OCI-LY3 (cell line): ENCODE data around the gene ABHD15.
A peak's percentile ranks its signal among the peaks of the same experiment; 100 is the strongest.

Experiments
- H2AFZ ChIP-seq: fragments of 200-600, 300-600 bp; shearing (Covaris generic); 2 replicates; pipeline ENCODE4 v1.6.0; 2014; ENCODE audit warnings: antibody characterized with exemption, low read depth, low read length
- H3K27ac ChIP-seq: fragments of 200-600, 300-600 bp; sonication (generic); 2 replicates; pipeline ENCODE4 v1.5.1; 2014; ENCODE audit warnings: mild to moderate bottlenecking, low read length, moderate library complexity, mixed read lengths
- H3K27me3 ChIP-seq: fragments of 200-600, 300-600 bp; sonication (generic); 2 replicates; pipeline ENCODE4 v1.6.1; 2014; ENCODE audit warnings: low read depth, low read length, mixed read lengths
- H3K36me3 ChIP-seq: fragments of 200-600, 300-600 bp; sonication (generic); replicated peaks from 2 replicates; pipeline ENCODE3; 2014; ENCODE audit warnings: low read depth, low read length, mixed read lengths
- H3K4me1 ChIP-seq: fragments of 300-600, 200-600 bp; sonication (generic); 2 replicates; pipeline ENCODE4 v1.6.1; 2014; ENCODE audit warnings: low read length, mixed read lengths
- H3K4me2 ChIP-seq: fragments of 200-600, 300-600 bp; sonication (generic); 2 replicates; pipeline ENCODE4 v1.6.1; 2014; ENCODE audit warnings: low read length, mixed read lengths
- H3K4me3 ChIP-seq: fragments of 300-600, 200-600 bp; sonication (generic); 2 replicates; pipeline ENCODE4 v1.5.1; 2014; ENCODE audit warnings: antibody characterized with exemption, mild to moderate bottlenecking, low read length, moderate library complexity
- H3K79me2 ChIP-seq: fragments of 300-600, 200-600 bp; shearing (Covaris generic); 2 replicates; pipeline ENCODE4 v1.6.1; 2014; ENCODE audit warnings: mild to moderate bottlenecking, low read length, mixed read lengths
- H3K9ac ChIP-seq: fragments of 300-600, 200-600 bp; shearing (Covaris generic); 2 replicates; pipeline ENCODE4 v1.6.0; 2014; ENCODE audit warnings: mild to moderate bottlenecking, low read length, moderate library complexity
- H3K9me3 ChIP-seq: fragments of 200-600, 300-600 bp; shearing (Covaris generic); 2 replicates; pipeline ENCODE4 v1.6.1; 2014; ENCODE audit warnings: low read length, mixed read lengths; ENCODE audit not compliant: insufficient read depth
- H4K20me1 ChIP-seq: fragments of 200-600, 300-600 bp; sonication (generic); 2 replicates; pipeline ENCODE4 v1.6.1; 2016; ENCODE audit warnings: low read length, mixed read lengths; ENCODE audit not compliant: insufficient read depth
- EZH2phosphoT487 ChIP-seq: fragments of 200-600 bp; shearing (Covaris generic); IDR thresholded peaks from 2 replicates; pipeline ENCODE4 v1.6.1; 2018; ENCODE audit warnings: antibody characterized with exemption, mixed run types, low read depth
- TF ChIP-seq, protein P1 (sequence below): fragments of 200-600, 300-600 bp; sonication (generic); IDR thresholded peaks from 2 replicates; pipeline ENCODE4 v1.5.1; 2014; ENCODE audit warnings: antibody characterized with exemption, low read length, low read depth

Gene ABHD15

DNA sequence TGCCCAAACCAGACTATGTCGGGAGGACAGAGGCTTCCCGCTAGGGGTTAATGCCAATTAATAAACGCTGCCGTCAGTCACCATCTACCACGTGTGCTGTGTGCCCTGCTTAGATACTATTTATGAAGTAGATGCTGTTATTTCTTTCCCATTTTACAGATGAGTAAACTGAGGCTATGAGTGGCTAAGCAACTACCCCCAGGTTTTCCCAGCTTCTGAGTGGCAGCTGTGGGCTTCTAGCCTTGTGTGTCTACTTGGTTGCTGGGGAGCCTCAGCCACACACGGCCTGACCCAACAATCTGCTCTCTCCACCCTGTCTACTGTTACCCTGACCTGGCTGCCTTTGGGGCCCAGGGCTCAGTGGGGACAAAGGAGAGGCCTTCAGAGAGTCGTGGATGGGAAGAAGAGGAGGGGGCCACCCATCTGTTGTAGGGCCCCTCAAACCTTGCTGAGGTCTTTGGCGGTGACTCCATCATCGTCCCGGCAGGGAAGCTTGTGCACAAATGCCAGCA lies 15.5 kb upstream of the ABHD15 start:
- Histone ChIP-seq H3K27me3 (no peaks in the 10 kb centered on the region), H3K4me2 (no peak overlapping the region), H2AFZ (no peak overlapping the region), H3K4me1 (peaks cover 20% of the 10 kb centered on the region), H3K79me2 (peaks cover 44% of the 10 kb centered on the region), H3K9me3 (no peaks in the 10 kb centered on the region), H3K27ac (no peak overlapping the region), H4K20me1 (peaks cover 8% of the 10 kb centered on the region), H3K4me3 (no peak overlapping the region), H3K36me3 (peaks cover 40% of the 10 kb centered on the region), H3K9ac (no peak overlapping the region)
- TF ChIP-seq, protein P1, sequence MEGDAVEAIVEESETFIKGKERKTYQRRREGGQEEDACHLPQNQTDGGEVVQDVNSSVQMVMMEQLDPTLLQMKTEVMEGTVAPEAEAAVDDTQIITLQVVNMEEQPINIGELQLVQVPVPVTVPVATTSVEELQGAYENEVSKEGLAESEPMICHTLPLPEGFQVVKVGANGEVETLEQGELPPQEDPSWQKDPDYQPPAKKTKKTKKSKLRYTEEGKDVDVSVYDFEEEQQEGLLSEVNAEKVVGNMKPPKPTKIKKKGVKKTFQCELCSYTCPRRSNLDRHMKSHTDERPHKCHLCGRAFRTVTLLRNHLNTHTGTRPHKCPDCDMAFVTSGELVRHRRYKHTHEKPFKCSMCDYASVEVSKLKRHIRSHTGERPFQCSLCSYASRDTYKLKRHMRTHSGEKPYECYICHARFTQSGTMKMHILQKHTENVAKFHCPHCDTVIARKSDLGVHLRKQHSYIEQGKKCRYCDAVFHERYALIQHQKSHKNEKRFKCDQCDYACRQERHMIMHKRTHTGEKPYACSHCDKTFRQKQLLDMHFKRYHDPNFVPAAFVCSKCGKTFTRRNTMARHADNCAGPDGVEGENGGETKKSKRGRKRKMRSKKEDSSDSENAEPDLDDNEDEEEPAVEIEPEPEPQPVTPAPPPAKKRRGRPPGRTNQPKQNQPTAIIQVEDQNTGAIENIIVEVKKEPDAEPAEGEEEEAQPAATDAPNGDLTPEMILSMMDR: no peak
- no peak for TF ChIP-seq EZH2phosphoT487

DNA sequence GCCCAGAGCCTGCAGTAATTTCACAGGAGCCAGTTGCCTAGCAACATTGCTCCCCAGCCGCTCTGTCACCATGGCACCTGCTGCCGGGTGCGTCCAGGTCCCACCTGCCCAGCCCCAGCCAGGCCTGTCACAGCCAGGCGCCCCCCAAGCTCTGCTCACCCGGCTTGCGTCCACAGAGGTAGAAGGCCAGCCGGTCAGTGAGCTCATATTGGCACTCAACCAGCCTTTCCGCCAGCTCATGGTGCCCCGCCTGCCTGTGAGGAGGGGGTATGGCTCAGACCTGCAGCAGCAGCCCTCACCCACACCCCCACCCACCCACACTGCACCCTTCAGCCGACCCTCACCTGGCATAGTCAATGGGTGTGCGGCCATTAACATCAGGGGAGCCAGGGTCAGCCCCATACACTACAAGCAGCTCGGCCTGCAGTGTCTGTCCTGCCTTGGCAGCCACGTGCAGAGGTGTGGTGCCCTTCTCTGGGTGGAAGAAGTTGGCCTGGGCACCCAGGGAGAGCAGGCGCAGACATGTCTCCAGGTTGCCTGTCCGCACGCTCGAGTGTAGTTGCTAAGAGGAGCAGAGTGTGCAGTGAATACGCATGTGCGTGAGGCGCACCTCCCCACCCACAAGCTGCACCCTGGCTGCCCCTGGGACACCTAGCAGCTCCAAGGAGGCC lies 14.9 kb upstream of the ABHD15 start:
- no peak overlapping the region for H3K4me3 ChIP-seq
- TF ChIP-seq EZH2phosphoT487: no peak
- TF ChIP-seq, protein P1: no peak
- peaks cover 19% of the 10 kb centered on the region for H3K4me1 ChIP-seq
- no peak overlapping the region for H2AFZ ChIP-seq
- H3K27ac ChIP-seq: no peak overlapping the region
- H3K27me3 ChIP-seq: no peaks in the 10 kb centered on the region
- peaks cover 40% of the 10 kb centered on the region for H3K36me3 ChIP-seq
- H3K79me2 ChIP-seq: peaks cover 38% of the 10 kb centered on the region
- no peaks in the 10 kb centered on the region for H3K9me3 ChIP-seq
- H3K9ac ChIP-seq: no peak overlapping the region
- H4K20me1 ChIP-seq: peaks cover 4% of the 10 kb centered on the region
- no peak overlapping the region for H3K4me2 ChIP-seq

DNA sequence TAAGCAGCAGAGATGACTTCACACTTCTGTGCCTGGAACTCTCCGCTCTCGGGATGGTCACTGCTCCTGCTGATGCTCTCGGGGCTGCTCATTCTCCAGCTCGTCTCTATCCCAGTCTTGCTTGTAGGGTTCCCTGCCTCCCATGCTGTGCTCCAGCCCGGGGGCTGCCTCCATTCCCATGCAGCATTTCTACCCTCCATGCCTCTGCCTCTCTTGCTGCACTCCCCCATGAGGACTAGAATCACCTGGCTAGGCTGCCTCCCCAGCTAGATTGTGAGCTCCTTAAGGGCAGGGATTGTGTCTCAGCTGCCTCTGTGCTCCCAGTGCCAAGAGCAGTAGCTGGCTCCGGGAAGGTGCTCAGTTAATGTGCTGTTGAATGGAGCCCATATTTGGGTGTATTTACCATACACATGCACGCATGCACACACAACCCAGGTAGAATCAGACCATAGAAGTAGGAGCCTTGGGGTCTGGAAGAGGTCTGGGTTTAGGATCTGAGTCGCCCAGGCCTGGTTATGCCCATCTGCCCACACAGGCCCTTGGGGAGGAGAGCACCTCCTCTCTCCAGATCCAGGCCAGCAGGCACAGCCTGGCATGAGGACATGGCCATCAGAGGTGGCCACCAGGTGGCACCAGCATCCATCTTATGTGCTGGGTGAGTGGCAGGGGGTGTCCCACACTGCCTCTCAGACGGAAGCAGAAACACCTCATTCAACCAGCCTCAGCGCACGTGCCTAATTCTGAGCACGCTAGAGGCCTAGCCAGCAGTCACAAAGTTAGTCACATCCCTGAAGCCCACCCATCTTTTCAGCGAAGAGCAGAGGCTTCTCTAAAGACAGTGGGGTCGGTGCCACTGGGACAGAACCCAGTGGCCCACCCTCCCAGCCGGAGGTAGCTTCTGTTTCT lies 13.3 kb upstream of the ABHD15 start:
- Histone ChIP-seq H4K20me1 (no peaks in the 10 kb centered on the region; the same call in 1 of the 2 replicates), H3K27ac (peak overlapping the region; percentile 57), H3K4me2 (0 out of 2 replicates have a peak overlapping the region, but pooled peaks have one; percentile 5), H3K4me1 (peaks cover 15% of the 10 kb centered on the region), H3K4me3 (no peak overlapping the region), H3K9ac (no peak overlapping the region; the same call in 1 of the 2 replicates), H2AFZ (no peak overlapping the region), H3K9me3 (no peaks in the 10 kb centered on the region), H3K36me3 (peaks cover 51% of the 10 kb centered on the region), H3K27me3 (no peaks in the 10 kb centered on the region), H3K79me2 (peaks cover 22% of the 10 kb centered on the region)
- no peak for TF ChIP-seq EZH2phosphoT487
- TF ChIP-seq, protein P1: peak; percentile 93
